ENCODE data around the gene GJD3. TPM values are rescaled to one million over a fixed set of nuclear protein-coding genes. Genes with fewer than 3 reads are reported as not detected.

The GJD3 gene
- total RNA-seq, 2 donors from 2014 or later, result 1.3 TPM; not detected in 1

- ATAC-seq, result no peak
- no peak overlapping the region for H3K27ac ChIP-seq
- DNase-seq, result no peak
- TF ChIP-seq POLR2A (IDR thresholded peaks at IDR 0.05), result no peak
- no peak for TF ChIP-seq CTCF (IDR thresholded peaks at IDR 0.05)
- H3K27me3 ChIP-seq, result no peaks in the 10 kb centered on the region
- H3K36me3 ChIP-seq (replicated peaks in 1 of 2; ENCODE audit: insufficient read depth in 1 of 2, low read depth in 2 of 2), result no peaks in the 10 kb centered on the region
- intact Hi-C loops (cut with DNase I), result no loop called here
- 70 to 78% methylated on average over 11 to 13 of the region's 13 CpGs for WGBS, 2 donors
- H3K9me3 ChIP-seq, result no peaks in the 10 kb centered on the region
- peaks cover 50% of the 10 kb centered on the region for H3K4me1 ChIP-seq
- no peak overlapping the region for H3K4me3 ChIP-seq
Observed at GRCh38 chr17:40338941-40339649, 25.4 kb downstream of the GJD3 start.

DNA sequence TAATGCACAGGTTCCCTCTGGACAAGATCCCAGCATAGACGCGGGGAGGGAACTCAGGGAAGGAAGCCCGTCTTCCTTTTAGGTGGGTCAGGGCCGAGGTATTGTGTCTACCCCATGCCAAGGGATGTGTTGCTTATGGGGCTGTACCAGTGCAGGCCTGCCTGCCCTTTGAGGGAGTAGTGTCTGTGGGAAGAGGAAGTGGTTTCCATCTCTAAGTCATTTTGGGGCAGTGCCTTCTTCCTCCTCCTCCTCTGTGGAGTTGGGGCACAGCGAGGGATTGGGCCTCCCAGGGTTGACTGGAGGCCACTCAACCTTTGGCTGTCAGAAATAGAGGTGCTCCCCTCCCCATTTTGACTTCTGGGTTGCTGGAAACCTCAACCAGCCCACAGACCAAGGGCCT lies 26.5 kb downstream of the GJD3 start:
- H3K36me3 ChIP-seq (replicated peaks in 1 of 2; ENCODE audit: insufficient read depth in 1 of 2, low read depth in 2 of 2), result no peaks in the 10 kb centered on the region
- H3K27ac ChIP-seq, result no peak overlapping the region
- DNase-seq (no peak), ATAC-seq (no peak)
- no peaks in the 10 kb centered on the region for H3K9me3 ChIP-seq
- no peak overlapping the region for H3K4me3 ChIP-seq
- 71 to 89% methylated on average over 5 of the region's 5 CpGs for WGBS, 2 donors
- intact Hi-C loops (cut with DNase I), result no loop called here
- no peak for TF ChIP-seq CTCF (IDR thresholded peaks at IDR 0.05)
- no peak for TF ChIP-seq POLR2A (IDR thresholded peaks at IDR 0.05)
- no peaks in the 10 kb centered on the region for H3K27me3 ChIP-seq
- peaks cover 50% of the 10 kb centered on the region for H3K4me1 ChIP-seq

GRCh38 chr17:40337351-40337750 lies 27.2 kb downstream of the GJD3 start:
- Histone ChIP-seq H3K4me1 (peaks cover 50% of the 10 kb centered on the region), H3K4me3 (no peak overlapping the region), H3K27me3 (no peaks in the 10 kb centered on the region), H3K36me3 (replicated peaks in 1 of 2; ENCODE audit: insufficient read depth in 1 of 2, low read depth in 2 of 2) (no peaks in the 10 kb centered on the region), H3K9me3 (no peaks in the 10 kb centered on the region), H3K27ac (no peak overlapping the region)
- intact Hi-C loops (cut with DNase I), result no loop called here
- no peak for ATAC-seq
- DNase-seq, result no peak
- WGBS, 2 donors, result 79 to 89% methylated on average over 8 of the region's 8 CpGs
- TF ChIP-seq CTCF (IDR thresholded peaks at IDR 0.05) (no peak), POLR2A (IDR thresholded peaks at IDR 0.05) (no peak)

GRCh38 chr17:40335620-40336019 lies 28.9 kb downstream of the GJD3 start:
- no peak overlapping the region for H3K4me3 ChIP-seq
- 75 to 88% methylated on average over 8 of the region's 8 CpGs for WGBS, 2 donors
- ATAC-seq, result no peak

More at GRCh38 chr17:40335620-40336019, 28.9 kb downstream of the GJD3 start:
- Histone ChIP-seq H3K36me3 (replicated peaks in 1 of 2; ENCODE audit: insufficient read depth in 1 of 2, low read depth in 2 of 2) (no peaks in the 10 kb centered on the region), H3K27ac (peak overlapping the region in 2 of 4 donors; percentile 26 to 91), H3K27me3 (no peaks in the 10 kb centered on the region), H3K9me3 (no peaks in the 10 kb centered on the region), H3K4me1 (peaks cover 57% of the 10 kb centered on the region)
- no peak for DNase-seq
- intact Hi-C loops (cut with DNase I), result no loop called here
- TF ChIP-seq POLR2A (IDR thresholded peaks at IDR 0.05) (no peak), CTCF (IDR thresholded peaks at IDR 0.05) (no peak)

Measured in body of pancreas (tissue), 4 donors.